A549 (cell line): ENCODE data around the gene EDN3.

Source experiments
- CTCF ChIP-seq: fragments of >200 bp; sonication (Bioruptor Twin); formaldehyde crosslinking; IDR thresholded peaks from 3 replicates; pipeline ENCODE4 v1.5.1; 2016
- EP300 ChIP-seq, 2 experiments: fragments of >200 bp; sonication (Bioruptor Twin); formaldehyde crosslinking; IDR thresholded peaks; 2 replicates in 1 of 2; 3 replicates in 1 of 2; pipeline ENCODE4 v1.6.1; 2016 to 2017
- POLR2A ChIP-seq: IDR thresholded peaks from 2 replicates; pipeline ENCODE4 v1.6.1; 2012; ENCODE audit warnings: mild to moderate bottlenecking, low read length

GRCh38 chr20:59301343-59302007 is 1.1 kb downstream of the EDN3 start:
- no peak for TF ChIP-seq EP300 (IDR thresholded peaks at IDR 0.05)
- TF ChIP-seq CTCF, result no peak
- no peak for TF ChIP-seq POLR2A
